Gastrocnemius medialis (tissue), 4 donors: ENCODE data around the gene PCDHB16. TPM values are rescaled to one million over a fixed set of nuclear protein-coding genes. Genes with fewer than 3 reads are reported as not detected.
A peak's percentile ranks its signal among the peaks of the same experiment; 100 is the strongest.
"Not testable (repeated sequence)": the region's sequence is repeated elsewhere in the genome, so short reads cannot be mapped to it uniquely, and the experiment has no call there.

ENCODE experiments used
- ATAC-seq, 2 donors: fragments of 150-250 bp; one replicate each; pipeline ENCODE4 v1.9.1; 2016
- DNase-seq, 2 donors: peaks; one replicate each; pipeline ENCODE4 v3.0.0-alpha.2; 2019
- H3K27ac ChIP-seq, 4 donors: fragments of 200-600 bp; sonication (generic); 1 replicate in 1 of 4; 2 replicates in 3 of 4; pipeline ENCODE4 v1.5.1; 2016 to 2018; ENCODE audit warnings: mild to moderate bottlenecking in 2 of 4, moderate library complexity in 1 of 4
- H3K27me3 ChIP-seq, 3 donors: fragments of 200-600 bp; sonication (generic) in 2 of 3; 1 replicate in 1 of 3; 2 replicates in 2 of 3; pipeline versions ENCODE4 v1.5.1 to v1.6.0; 2016 to 2019; ENCODE audit warnings: mild to moderate bottlenecking in 1 of 3, moderate library complexity in 1 of 3
- H3K36me3 ChIP-seq, 2 donors: fragments of 200-600 bp; sonication (generic) in 1 of 2; one replicate each; pipeline ENCODE4 v1.5.1; 2017 to 2018
- H3K4me1 ChIP-seq, 2 donors: fragments of 200-600 bp; sonication (generic) in 1 of 2; one replicate each; pipeline ENCODE4 v1.5.1; 2016 to 2017; ENCODE audit warnings: mild to moderate bottlenecking in 2 of 2
- H3K4me3 ChIP-seq, 4 donors: fragments of 200-600 bp; sonication (generic) in 3 of 4; 1 replicate in 1 of 4; 2 replicates in 3 of 4; pipeline ENCODE4 v1.5.1; 2016 to 2019; ENCODE audit warnings: mild to moderate bottlenecking in 2 of 4
- H3K9me3 ChIP-seq, 3 donors: fragments of 200-600 bp; sonication (generic) in 2 of 3; 1 replicate in 1 of 3; 2 replicates in 2 of 3; pipeline ENCODE4 v1.5.1; 2016 to 2019
- CTCF ChIP-seq, 5 experiments: fragments of 450-650 bp in 3 of 5; fragments of 200-600 bp in 2 of 5; sonication (generic) in 2 of 5; IDR thresholded peaks in 4 of 5; conservative IDR thresholded peaks in 1 of 5; 1 replicate in 4 of 5; 2 replicates in 1 of 5; pipeline ENCODE4 v1.5.1; 2016 to 2019; ENCODE audit warnings: antibody characterized with exemption in 5 of 5, mild to moderate bottlenecking in 3 of 5, moderate library complexity in 3 of 5
- POLR2A ChIP-seq, 2 donors: fragments of 450-650 bp; IDR thresholded peaks; one replicate each; pipeline ENCODE4 v1.6.1; 2017; ENCODE audit warnings: antibody characterized with exemption in 2 of 2, mild to moderate bottlenecking in 2 of 2, moderate library complexity in 2 of 2
- in situ Hi-C, 4 donors: fragments of 200-750 bp; cut with MboI; loops; one replicate each; pipeline versions ENCODE4 v1.15.0 to v1.8.0; 2017; ENCODE audit warnings: low sequenced_read_pairs in 4 of 4
- intact Hi-C: fragments of 100-400 bp; cut with DNase I; formaldehyde crosslinking; loops from one replicate; pipeline ENCODE4 v1.15.1; 2023; ENCODE audit warnings: low total_unique reads
- total RNA-seq, 4 donors: library from RNA; depleted of rRNA; stranded (reverse); fragments of >200 nt; gene quantifications; one replicate each; pipeline versions ENCODE4 v1.1.0 to v1.2.3, GENCODE V29; 2016

PCDHB16 gene
- total RNA-seq, 4 donors from 2014 or later, result 0.87 to 2.5 (median 1.7) TPM

- Histone ChIP-seq H3K4me1 (no peaks in the 10 kb centered on the region), H3K4me3 (peak overlapping the region in 2 of 4 donors; percentile 0 to 10), H3K27me3 (peaks cover 0 to 10% (median 0%) of the 10 kb centered on the region in 3 donors), H3K27ac (no peak overlapping the region), H3K36me3 (no peaks in the 10 kb centered on the region), H3K9me3 (peaks cover 0 to 14% (median 2%) of the 10 kb centered on the region in 3 donors)
- DNase-seq (no peak), ATAC-seq (no peak)
- intact Hi-C loops (no loop called here), in situ Hi-C loops (no loop called here)
- TF ChIP-seq POLR2A (IDR thresholded peaks at IDR 0.05) (no peak), CTCF (IDR thresholded peaks at IDR 0.05 in 4 of 5, conservative IDR thresholded peaks at IDR 0.05 in 1 of 5) (no peak)
These were observed 31.8 kb upstream of the PCDHB16 start for GRCh38 chr5:141150224-141150992.

- Histone ChIP-seq H3K4me1 (no peaks in the 10 kb centered on the region), H3K9me3 (peaks cover 0 to 19% (median 2%) of the 10 kb centered on the region in 3 donors), H3K36me3 (no peaks in the 10 kb centered on the region), H3K27ac (no peak overlapping the region), H3K4me3 (no peak overlapping the region), H3K27me3 (peaks cover 0 to 10% (median 0%) of the 10 kb centered on the region in 3 donors)
- intact Hi-C loops (no loop called here), in situ Hi-C loops (no loop called here)
- no peak for DNase-seq
- ATAC-seq, result no peak
- TF ChIP-seq CTCF (IDR thresholded peaks at IDR 0.05 in 4 of 5, conservative IDR thresholded peaks at IDR 0.05 in 1 of 5) (no peak), POLR2A (IDR thresholded peaks at IDR 0.05) (no peak)
These were observed 31.2 kb upstream of the PCDHB16 start for GRCh38 chr5:141150993-141151325.

- ATAC-seq, intact Hi-C loops: not testable (repeated sequence)
- H3K9me3 ChIP-seq, result peaks cover 0 to 22% (median 2%) of the 10 kb centered on the region in 3 donors
These were observed 30.6 kb upstream of the PCDHB16 start for GRCh38 chr5:141151632-141152031.

GRCh38 chr5:141152096-141152495 is 30.1 kb upstream of the PCDHB16 start:
- peaks cover 0 to 22% (median 2%) of the 10 kb centered on the region in 3 donors for H3K9me3 ChIP-seq
- H3K27ac ChIP-seq, intact Hi-C loops, H3K4me1 ChIP-seq, H3K36me3 ChIP-seq, in situ Hi-C loops, DNase-seq, H3K4me3 ChIP-seq, ATAC-seq: not testable (repeated sequence)
- peaks cover 0 to 10% (median 0%) of the 10 kb centered on the region in 3 donors for H3K27me3 ChIP-seq

More at GRCh38 chr5:141151632-141152031, 30.6 kb upstream of the PCDHB16 start:
- peaks cover 0 to 10% (median 0%) of the 10 kb centered on the region in 3 donors for H3K27me3 ChIP-seq
- H3K36me3 ChIP-seq, H3K27ac ChIP-seq, H3K4me1 ChIP-seq, in situ Hi-C loops, DNase-seq, H3K4me3 ChIP-seq: not testable (repeated sequence)

- H3K36me3 ChIP-seq, result no peaks in the 10 kb centered on the region
- H3K4me1 ChIP-seq, result no peaks in the 10 kb centered on the region
- ATAC-seq (no peak), DNase-seq (no peak)
- peaks cover 0 to 10% (median 0%) of the 10 kb centered on the region in 3 donors for H3K27me3 ChIP-seq
- no peak overlapping the region for H3K27ac ChIP-seq
- peaks cover 0 to 12% (median 2%) of the 10 kb centered on the region in 3 donors for H3K9me3 ChIP-seq
- no peak overlapping the region for H3K4me3 ChIP-seq
- TF ChIP-seq CTCF (IDR thresholded peaks at IDR 0.05 in 4 of 5, conservative IDR thresholded peaks at IDR 0.05 in 1 of 5), result no peak
- no peak for TF ChIP-seq POLR2A (IDR thresholded peaks at IDR 0.05)
- in situ Hi-C loops (no loop called here), intact Hi-C loops (no loop called here)
These were observed 26.4 kb upstream of the PCDHB16 start for GRCh38 chr5:141155540-141156374.

GRCh38 chr5:141157356-141157755 is 24.8 kb upstream of the PCDHB16 start:
- not testable (repeated sequence) for H3K9me3 ChIP-seq
- H3K27me3 ChIP-seq, result peaks cover 0 to 10% (median 0%) of the 10 kb centered on the region in 3 donors

GRCh38 chr5:141157901-141158300 is 24.3 kb upstream of the PCDHB16 start:
- intact Hi-C loops, H3K4me1 ChIP-seq, ATAC-seq, H3K36me3 ChIP-seq, H3K4me3 ChIP-seq, in situ Hi-C loops, H3K9me3 ChIP-seq, DNase-seq, H3K27ac ChIP-seq: not testable (repeated sequence)
- H3K27me3 ChIP-seq, result peaks cover 0 to 10% (median 0%) of the 10 kb centered on the region in 3 donors

More at GRCh38 chr5:141157356-141157755, 24.8 kb upstream of the PCDHB16 start:
- H3K36me3 ChIP-seq, in situ Hi-C loops, intact Hi-C loops, H3K27ac ChIP-seq, H3K4me3 ChIP-seq, H3K4me1 ChIP-seq, DNase-seq, ATAC-seq: not testable (repeated sequence)
